ENCODE data around the gene OXNAD1.

Gene OXNAD1

DNA sequence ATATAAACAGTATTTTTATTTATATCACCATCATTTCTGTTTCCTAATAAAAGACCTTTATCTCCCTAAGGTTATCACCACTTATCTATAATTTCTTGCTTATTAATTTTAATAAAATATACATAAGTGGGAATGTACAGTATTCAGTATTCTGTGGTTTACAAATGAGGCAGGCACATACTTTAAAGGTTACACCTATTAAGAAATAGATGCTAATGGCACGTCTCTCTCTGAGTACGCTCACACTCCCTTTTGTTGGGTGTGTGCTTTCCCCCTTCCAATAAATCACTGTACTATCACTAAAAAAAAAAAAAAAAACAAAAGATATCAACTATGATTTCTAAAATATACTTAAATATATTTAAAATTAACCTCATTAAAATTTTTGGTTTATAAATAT is 8.9 kb downstream of the OXNAD1 start:
- WGBS (ENCODE audit: insufficient coverage, insufficient read length), result no CpG with 5 or more reads among the region's 2 CpGs
- H3K4me3 ChIP-seq (ENCODE audit: low read length), result no peak overlapping the region
- no peaks in the 10 kb centered on the region for H3K27me3 ChIP-seq (ENCODE audit: control insufficient read depth, insufficient read depth, low read length)
- H3K4me1 ChIP-seq (ENCODE audit: control insufficient read depth, insufficient read depth, low read length), result no peaks in the 10 kb centered on the region
- H3K36me3 ChIP-seq (ENCODE audit: control insufficient read depth, insufficient read depth, low read length), result peaks cover 7% of the 10 kb centered on the region; the same call in 1 of the 2 replicates
- no peaks in the 10 kb centered on the region for H3K9me3 ChIP-seq (ENCODE audit: control insufficient read depth, insufficient read depth, low read length)
- no peak overlapping the region for H3K27ac ChIP-seq (ENCODE audit: low read length)
- no peak for DNase-seq (ENCODE audit: low read depth, low spot score)

DNA sequence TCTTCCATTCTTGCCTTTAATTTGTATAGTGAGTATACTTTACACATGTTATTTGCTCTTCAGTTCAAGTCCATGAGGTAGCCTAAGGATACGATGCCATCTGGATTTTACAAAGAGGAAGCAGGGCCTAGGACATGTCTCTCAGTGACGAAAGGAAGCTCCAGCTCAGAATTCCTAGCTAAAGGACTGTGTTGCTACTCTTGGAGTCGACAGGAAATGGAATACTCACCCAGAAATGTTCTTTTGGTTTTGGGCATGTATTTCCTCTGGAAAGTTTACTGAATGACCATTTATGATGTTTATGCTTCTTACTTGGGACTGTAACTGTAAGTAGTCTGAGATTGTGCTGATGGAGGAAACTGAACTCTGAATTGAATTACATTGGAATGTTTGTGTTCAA is 12.5 kb downstream of the OXNAD1 start:
- Histone ChIP-seq H3K4me3 (ENCODE audit: low read length) (no peak overlapping the region), H3K27me3 (ENCODE audit: control insufficient read depth, insufficient read depth, low read length) (no peaks in the 10 kb centered on the region), H3K27ac (ENCODE audit: low read length) (no peak overlapping the region), H3K9me3 (ENCODE audit: control insufficient read depth, insufficient read depth, low read length) (no peaks in the 10 kb centered on the region), H3K4me1 (ENCODE audit: control insufficient read depth, insufficient read depth, low read length) (no peaks in the 10 kb centered on the region), H3K36me3 (ENCODE audit: control insufficient read depth, insufficient read depth, low read length) (no peaks in the 10 kb centered on the region)
- DNase-seq (ENCODE audit: low read depth, low spot score), result no peak
- WGBS (ENCODE audit: insufficient coverage, insufficient read length), result no CpG with 5 or more reads among the region's 3 CpGs

DNA sequence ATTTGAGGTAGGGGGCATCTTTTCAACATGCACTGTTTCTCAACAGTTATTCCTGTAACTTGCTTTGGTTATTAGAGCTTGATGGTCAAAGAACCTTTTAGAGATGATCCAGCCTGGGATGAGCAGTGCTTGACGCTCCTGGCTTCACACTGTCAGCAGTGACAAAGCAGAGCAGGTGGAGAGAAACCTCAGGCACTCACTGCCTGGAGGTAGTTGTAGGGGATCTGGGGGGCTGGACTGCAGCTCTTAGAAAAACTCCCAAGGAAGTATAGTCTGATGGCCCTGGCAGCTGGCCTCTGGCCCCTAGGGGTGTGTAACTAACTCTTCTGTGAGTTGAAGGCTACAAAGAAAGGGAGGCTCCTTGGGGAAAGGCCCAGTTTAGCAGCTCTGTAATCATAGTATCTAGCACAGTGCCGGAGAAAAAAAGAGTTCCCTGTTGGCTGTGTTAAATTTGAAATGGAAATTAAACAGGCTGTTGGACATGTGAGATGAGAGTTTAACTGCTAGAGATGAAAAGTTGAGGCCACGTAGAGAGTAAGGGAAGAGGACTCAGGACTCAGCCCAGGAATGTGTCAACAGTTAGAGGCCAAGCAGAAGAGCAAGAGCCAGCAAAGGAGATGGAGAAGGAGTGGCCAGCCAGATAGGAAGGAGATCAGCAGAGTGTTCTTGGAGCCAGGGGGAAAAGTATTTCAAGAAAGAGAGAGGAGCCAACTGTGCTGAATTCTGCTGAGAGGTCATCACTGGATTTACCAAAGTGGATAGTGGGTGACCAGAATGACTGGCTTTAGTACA is 14.2 kb downstream of the OXNAD1 start:
- no peak overlapping the region for H3K27ac ChIP-seq (ENCODE audit: low read length)
- no peak overlapping the region for H3K4me3 ChIP-seq (ENCODE audit: low read length)
- H3K27me3 ChIP-seq (ENCODE audit: control insufficient read depth, insufficient read depth, low read length), result no peaks in the 10 kb centered on the region
- H3K36me3 ChIP-seq (ENCODE audit: control insufficient read depth, insufficient read depth, low read length), result no peaks in the 10 kb centered on the region
- no peak for DNase-seq (ENCODE audit: low read depth, low spot score)
- H3K9me3 ChIP-seq (ENCODE audit: control insufficient read depth, insufficient read depth, low read length), result no peaks in the 10 kb centered on the region
- WGBS (ENCODE audit: insufficient coverage, insufficient read length), result no CpG with 5 or more reads among the region's 3 CpGs
- no peaks in the 10 kb centered on the region for H3K4me1 ChIP-seq (ENCODE audit: control insufficient read depth, insufficient read depth, low read length)

DNA sequence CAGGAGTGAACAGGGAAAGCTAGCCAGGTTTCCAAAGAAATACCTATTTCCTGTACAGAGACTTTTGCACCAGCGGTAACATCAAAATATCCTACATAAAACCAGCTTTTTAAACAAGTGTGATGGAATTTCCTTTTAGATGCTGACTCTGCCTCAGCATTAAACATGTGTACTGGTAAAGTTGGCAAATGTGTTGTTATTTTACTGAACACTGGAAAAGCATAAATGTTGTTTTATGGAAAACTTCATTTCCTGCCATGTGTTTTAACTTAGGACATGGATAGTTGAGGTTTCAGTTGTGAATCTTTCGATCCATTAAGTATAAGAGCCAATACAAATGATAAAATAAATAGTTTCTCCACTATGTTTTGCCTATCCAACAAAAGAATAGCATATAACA is 15.7 kb downstream of the OXNAD1 start:
- WGBS (ENCODE audit: insufficient coverage, insufficient read length), result no CpG with 5 or more reads among the region's 2 CpGs
- DNase-seq (ENCODE audit: low read depth, low spot score), result no peak
- H3K27ac ChIP-seq (ENCODE audit: low read length), result no peak overlapping the region
- H3K4me3 ChIP-seq (ENCODE audit: low read length), result no peak overlapping the region
- H3K36me3 ChIP-seq (ENCODE audit: control insufficient read depth, insufficient read depth, low read length), result no peaks in the 10 kb centered on the region
- H3K27me3 ChIP-seq (ENCODE audit: control insufficient read depth, insufficient read depth, low read length), result no peaks in the 10 kb centered on the region
- no peaks in the 10 kb centered on the region for H3K9me3 ChIP-seq (ENCODE audit: control insufficient read depth, insufficient read depth, low read length)
- no peaks in the 10 kb centered on the region for H3K4me1 ChIP-seq (ENCODE audit: control insufficient read depth, insufficient read depth, low read length)

DNA sequence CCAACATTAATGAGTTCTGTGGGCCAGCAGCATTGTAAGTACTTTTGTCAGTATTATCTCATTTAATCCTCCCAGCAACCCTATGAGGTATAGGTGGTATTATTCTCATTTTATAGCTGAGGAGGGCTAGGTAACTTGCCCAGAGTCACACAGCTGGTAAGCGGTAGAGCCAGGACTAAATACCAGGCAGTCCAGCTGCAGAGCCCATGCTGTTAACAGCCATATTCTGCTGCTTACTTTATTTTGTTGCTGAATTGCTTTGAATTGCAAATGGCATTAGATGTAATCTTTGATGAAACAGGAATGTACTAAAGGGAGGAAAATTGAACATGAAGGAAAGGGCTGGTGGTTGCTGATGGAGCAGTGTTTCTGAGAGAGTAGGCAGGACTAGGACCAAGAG is 19.6 kb downstream of the OXNAD1 start:
- H3K4me1 ChIP-seq (ENCODE audit: control insufficient read depth, insufficient read depth, low read length), result no peaks in the 10 kb centered on the region
- no CpG with 5 or more reads among the region's 1 CpG for WGBS (ENCODE audit: insufficient coverage, insufficient read length)
- H3K9me3 ChIP-seq (ENCODE audit: control insufficient read depth, insufficient read depth, low read length), result no peaks in the 10 kb centered on the region
- H3K27me3 ChIP-seq (ENCODE audit: control insufficient read depth, insufficient read depth, low read length), result no peaks in the 10 kb centered on the region
- H3K4me3 ChIP-seq (ENCODE audit: low read length), result no peak overlapping the region
- DNase-seq (ENCODE audit: low read depth, low spot score), result no peak
- H3K27ac ChIP-seq (ENCODE audit: low read length), result no peak overlapping the region
- peaks cover 8% of the 10 kb centered on the region; the same call in 1 of the 2 replicates for H3K36me3 ChIP-seq (ENCODE audit: control insufficient read depth, insufficient read depth, low read length)

DNA sequence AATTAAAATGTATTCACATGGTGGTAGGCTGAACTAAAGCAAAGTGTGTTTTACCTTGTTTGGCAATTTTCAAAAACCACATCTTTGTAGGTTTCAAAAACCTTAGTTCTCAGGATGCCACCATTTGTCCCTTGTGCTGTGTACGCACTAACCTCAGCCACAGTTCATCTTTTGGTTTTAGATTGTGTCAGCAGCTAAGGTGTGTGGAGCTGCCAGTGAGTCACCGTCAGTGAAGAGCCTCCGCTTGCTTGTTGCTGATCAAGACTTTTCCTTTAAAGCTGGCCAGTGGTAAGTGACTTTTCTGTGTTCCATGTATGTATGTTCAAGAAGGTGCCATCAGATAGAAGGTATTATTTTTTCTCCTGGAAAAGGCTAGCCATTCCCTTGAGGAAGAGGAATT is 21.1 kb downstream of the OXNAD1 start:
- H3K27me3 ChIP-seq (ENCODE audit: control insufficient read depth, insufficient read depth, low read length), result no peaks in the 10 kb centered on the region
- H3K36me3 ChIP-seq (ENCODE audit: control insufficient read depth, insufficient read depth, low read length), result peaks cover 8% of the 10 kb centered on the region; the same call in 1 of the 2 replicates
- no peak overlapping the region for H3K27ac ChIP-seq (ENCODE audit: low read length)
- H3K9me3 ChIP-seq (ENCODE audit: control insufficient read depth, insufficient read depth, low read length), result no peaks in the 10 kb centered on the region
- H3K4me3 ChIP-seq (ENCODE audit: low read length), result no peak overlapping the region
- DNase-seq (ENCODE audit: low read depth, low spot score), result no peak
- WGBS (ENCODE audit: insufficient coverage, insufficient read length), result no CpG with 5 or more reads among the region's 3 CpGs
- no peaks in the 10 kb centered on the region for H3K4me1 ChIP-seq (ENCODE audit: control insufficient read depth, insufficient read depth, low read length)

DNA sequence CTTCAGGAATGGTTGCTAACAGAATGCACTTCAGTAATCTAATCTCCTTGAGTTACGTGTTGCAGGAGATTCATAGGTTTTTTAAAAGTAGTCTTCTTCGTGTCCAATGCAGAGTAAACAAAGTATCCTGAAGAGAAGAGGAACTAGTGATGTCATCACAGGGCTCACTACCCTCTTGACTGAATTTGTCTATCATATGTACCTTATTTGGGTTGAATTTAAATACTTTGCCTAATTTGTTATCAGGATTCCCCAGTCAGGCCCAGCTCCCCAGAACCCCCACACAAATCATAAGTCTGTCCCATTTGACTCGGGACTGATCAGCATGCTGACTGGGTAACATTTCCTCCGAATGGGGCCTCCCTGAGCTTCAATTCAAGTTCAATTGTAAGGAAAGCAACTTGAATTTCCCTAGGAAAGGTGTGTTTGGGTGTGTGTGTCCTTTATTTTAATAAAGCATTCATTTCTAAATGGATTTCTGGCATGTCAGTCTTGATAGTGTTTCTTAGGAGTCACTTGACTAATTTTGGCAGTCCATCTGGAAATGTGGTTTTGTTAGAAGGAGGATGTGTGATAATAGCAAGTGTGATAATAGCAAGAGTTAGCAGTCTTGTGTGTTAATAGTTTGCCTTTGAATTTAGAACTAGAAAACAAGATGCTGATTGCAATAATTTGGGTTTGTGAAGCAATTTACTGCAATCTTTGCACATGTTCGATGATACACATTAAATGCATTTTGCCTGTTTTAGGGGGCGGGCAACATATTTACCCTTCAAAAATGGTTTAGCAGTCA is 21.9 kb downstream of the OXNAD1 start:
- H3K36me3 ChIP-seq (ENCODE audit: control insufficient read depth, insufficient read depth, low read length), result peaks cover 8% of the 10 kb centered on the region; the same call in 1 of the 2 replicates
- WGBS (ENCODE audit: insufficient coverage, insufficient read length), result no CpG with 5 or more reads among the region's 6 CpGs
- H3K27me3 ChIP-seq (ENCODE audit: control insufficient read depth, insufficient read depth, low read length), result no peaks in the 10 kb centered on the region
- no peaks in the 10 kb centered on the region for H3K4me1 ChIP-seq (ENCODE audit: control insufficient read depth, insufficient read depth, low read length)
- H3K9me3 ChIP-seq (ENCODE audit: control insufficient read depth, insufficient read depth, low read length), result no peaks in the 10 kb centered on the region
- no peak for DNase-seq (ENCODE audit: low read depth, low spot score)
- no peak overlapping the region for H3K27ac ChIP-seq (ENCODE audit: low read length)
- H3K4me3 ChIP-seq (ENCODE audit: low read length), result no peak overlapping the region

DNA sequence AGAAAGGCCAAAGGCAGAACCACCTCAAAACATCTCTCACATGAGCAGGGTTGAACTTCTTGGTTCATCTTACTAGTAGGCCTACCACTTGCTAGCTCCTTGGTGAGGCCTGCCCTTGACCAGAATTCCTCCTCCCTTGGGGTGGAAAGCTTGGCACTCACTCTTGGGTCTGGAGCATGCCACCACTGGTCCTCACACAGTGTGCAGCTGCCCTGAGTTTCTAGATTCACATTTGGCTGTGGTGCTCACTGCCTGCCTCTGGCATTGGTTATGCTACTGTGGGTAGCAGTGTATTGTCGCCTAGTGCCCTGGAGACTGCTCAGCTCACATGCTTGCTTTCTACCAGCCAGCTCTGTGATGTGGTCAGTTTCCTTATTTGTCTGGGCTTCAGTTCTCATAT is 23.7 kb downstream of the OXNAD1 start:
- Histone ChIP-seq H3K4me1 (ENCODE audit: control insufficient read depth, insufficient read depth, low read length) (no peaks in the 10 kb centered on the region), H3K9me3 (ENCODE audit: control insufficient read depth, insufficient read depth, low read length) (no peaks in the 10 kb centered on the region), H3K36me3 (ENCODE audit: control insufficient read depth, insufficient read depth, low read length) (peaks cover 8% of the 10 kb centered on the region; the same call in 1 of the 2 replicates), H3K27ac (ENCODE audit: low read length) (no peak overlapping the region), H3K27me3 (ENCODE audit: control insufficient read depth, insufficient read depth, low read length) (no peaks in the 10 kb centered on the region), H3K4me3 (ENCODE audit: low read length) (no peak overlapping the region)
- DNase-seq (ENCODE audit: low read depth, low spot score), result no peak
- no CpG with 5 or more reads among the region's 1 CpG for WGBS (ENCODE audit: insufficient coverage, insufficient read length)

DNA sequence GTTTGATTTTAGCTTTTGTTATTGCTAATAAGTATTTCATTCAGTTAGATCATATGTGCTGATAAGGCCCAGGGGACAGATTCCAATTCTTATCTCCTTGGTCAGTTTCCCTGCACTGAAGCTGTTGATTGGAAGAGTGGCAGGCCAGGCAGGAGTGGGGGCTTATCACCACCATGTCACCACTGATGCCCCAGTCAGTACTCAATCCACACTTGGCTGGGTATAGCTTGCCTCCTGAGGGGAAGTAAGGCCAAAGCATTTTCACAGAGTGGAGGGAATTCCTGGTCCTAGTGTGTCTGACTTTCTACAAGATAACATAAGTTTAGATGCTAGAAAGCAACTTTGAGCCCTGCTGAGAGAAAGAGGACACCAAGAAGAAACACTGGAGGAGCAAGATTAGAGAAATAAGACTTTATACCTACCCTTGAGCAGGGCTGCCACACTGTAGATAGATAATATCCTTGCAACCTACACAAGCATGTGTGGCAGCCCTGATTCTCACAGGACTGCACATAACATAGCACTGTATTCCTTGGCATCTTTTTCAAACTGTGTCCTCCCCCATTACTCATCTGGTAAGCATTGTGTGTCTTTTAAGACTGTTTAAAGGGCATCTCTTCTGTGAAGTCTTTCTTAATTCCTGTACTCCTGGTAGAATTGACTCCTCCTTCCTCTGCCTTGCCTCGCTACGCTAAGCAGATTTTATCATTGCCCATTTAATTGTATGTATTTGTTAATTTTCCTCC is 24.3 kb downstream of the OXNAD1 start:
- Histone ChIP-seq H3K4me3 (ENCODE audit: low read length) (no peak overlapping the region), H3K36me3 (ENCODE audit: control insufficient read depth, insufficient read depth, low read length) (peaks cover 8% of the 10 kb centered on the region; the same call in 1 of the 2 replicates), H3K9me3 (ENCODE audit: control insufficient read depth, insufficient read depth, low read length) (no peaks in the 10 kb centered on the region), H3K27ac (ENCODE audit: low read length) (no peak overlapping the region), H3K4me1 (ENCODE audit: control insufficient read depth, insufficient read depth, low read length) (no peaks in the 10 kb centered on the region), H3K27me3 (ENCODE audit: control insufficient read depth, insufficient read depth, low read length) (no peaks in the 10 kb centered on the region)
- no CpG with 5 or more reads among the region's 2 CpGs for WGBS (ENCODE audit: insufficient coverage, insufficient read length)
- no peak for DNase-seq (ENCODE audit: low read depth, low spot score)
